ENCODE data around the gene TTF1.
A peak's percentile ranks its signal among the peaks of the same experiment; 100 is the strongest.
"Not testable (repeated sequence)": the region's sequence is repeated elsewhere in the genome, so short reads cannot be mapped to it uniquely, and the experiment has no call there.

The TTF1 gene

DNA sequence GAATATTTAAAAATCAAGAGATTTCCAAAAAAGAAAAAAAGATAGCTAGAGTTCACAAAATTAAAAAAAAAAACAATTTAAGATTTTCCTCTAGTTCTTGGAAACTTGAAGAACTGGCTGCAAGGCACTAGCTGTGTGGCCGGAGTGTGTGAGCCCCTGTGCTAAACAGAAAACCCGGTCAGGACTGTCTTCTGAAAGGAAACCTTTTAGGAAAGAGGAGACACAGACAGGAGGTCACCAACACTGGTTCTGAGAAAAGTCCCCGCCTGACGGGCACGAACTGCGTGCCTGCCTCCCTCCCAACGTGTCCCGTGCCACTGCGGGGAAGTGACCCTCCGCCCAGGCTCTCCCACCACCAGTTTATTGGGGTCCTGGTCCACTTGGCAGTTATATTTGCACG, 15.2 kb downstream of the TTF1 start:
- ChIA-PET POLR2A (ENCODE audit: low non-redundant PET) (no interaction called here), CTCF (no interaction called here)
- DNase-seq (ENCODE audit: low spot score) = no peak
- no peak overlapping the region for H3K27ac ChIP-seq
- no peak for TF ChIP-seq CTCF (conservative IDR thresholded peaks at IDR 0.05; ENCODE audit: low read depth)

- no peak for DNase-seq (ENCODE audit: low spot score)
- no peak for TF ChIP-seq CTCF (conservative IDR thresholded peaks at IDR 0.05; ENCODE audit: low read depth)
- ChIA-PET POLR2A (ENCODE audit: low non-redundant PET) (no interaction called here), CTCF (no interaction called here)
- H3K27ac ChIP-seq = no peak overlapping the region
These were observed 15.7 kb downstream of the TTF1 start for GRCh38 chr9:132390966-132391365.

DNA sequence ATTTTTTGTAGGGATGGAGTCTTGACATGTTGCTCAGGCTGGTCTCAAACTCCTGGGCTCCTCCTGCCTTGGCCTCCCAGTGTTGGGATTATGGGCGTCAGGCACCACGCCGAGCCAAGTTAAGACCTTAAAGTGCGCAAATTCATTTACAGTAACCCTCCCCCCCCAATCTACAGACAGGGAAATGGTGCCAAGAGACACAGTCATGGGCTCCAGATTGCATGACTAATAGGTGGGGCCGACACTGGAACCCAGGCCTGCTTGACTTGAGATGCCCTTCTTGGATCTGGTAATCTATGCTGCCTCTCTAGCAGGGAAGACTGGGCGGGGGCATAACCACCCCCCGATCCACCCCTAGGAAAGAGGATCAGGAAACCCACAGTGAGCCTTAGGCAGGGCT, 19.5 kb downstream of the TTF1 start:
- CTCF ChIA-PET = no interaction called here
- no peak for TF ChIP-seq CTCF (conservative IDR thresholded peaks at IDR 0.05; ENCODE audit: low read depth)
- H3K27ac ChIP-seq = peak overlapping the region; percentile 6; the same call in 1 of the 2 replicates
- DNase-seq (ENCODE audit: low spot score) = no peak
- POLR2A ChIA-PET (ENCODE audit: low non-redundant PET) = no interaction called here

DNA sequence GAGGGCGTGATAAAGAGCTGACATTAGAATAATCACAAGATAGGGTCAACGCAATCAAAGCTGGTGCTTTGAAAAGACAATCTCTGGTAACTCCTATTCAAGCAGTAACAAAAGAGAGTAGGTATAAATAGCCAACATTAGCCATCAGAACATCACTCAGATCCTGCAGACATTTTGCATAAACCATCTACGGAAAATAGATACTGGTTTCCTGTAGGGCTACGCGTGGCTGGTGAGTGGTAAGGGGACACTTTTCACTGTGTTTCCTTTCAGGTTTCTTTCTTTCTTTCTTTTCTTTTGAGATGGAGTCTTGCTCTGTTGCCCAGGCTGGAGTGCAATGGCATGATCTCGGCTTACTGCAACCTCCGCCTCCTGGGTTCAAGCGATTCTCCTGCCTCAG, 22.3 kb downstream of the TTF1 start:
- ChIA-PET POLR2A (ENCODE audit: low non-redundant PET) (no interaction called here), CTCF (interaction anchor here (0.6 kb wide), 2 partner anchors 190 to 468 kb away, joined by 4 to 5 read pairs; no protein-coding TSS in a partner anchor)
- no peak for DNase-seq (ENCODE audit: low spot score)
- TF ChIP-seq CTCF (conservative IDR thresholded peaks at IDR 0.05; ENCODE audit: low read depth) = no peak
- H3K27ac ChIP-seq = no peak overlapping the region

GRCh38 chr9:132383462-132383883, 23.2 kb downstream of the TTF1 start:
- POLR2A ChIA-PET (ENCODE audit: low non-redundant PET) = no interaction called here
- no peak overlapping the region for H3K27ac ChIP-seq
- no peak for TF ChIP-seq CTCF (conservative IDR thresholded peaks at IDR 0.05; ENCODE audit: low read depth)
- CTCF ChIA-PET = interaction anchor here (0.6 kb wide), 1 partner anchor 1226 kb away, joined by 3 read pairs; no protein-coding TSS in a partner anchor
- no peak for DNase-seq (ENCODE audit: low spot score)

- POLR2A ChIA-PET (ENCODE audit: low non-redundant PET) = no interaction called here
- CTCF ChIA-PET = interaction anchor here (0.5 to 0.6 kb wide), 2 partner anchors 39 to 193 kb away, joined by 4 to 5 read pairs; no protein-coding TSS in a partner anchor
- DNase-seq (ENCODE audit: low spot score) = no peak
- H3K27ac ChIP-seq = no peak overlapping the region
- no peak for TF ChIP-seq CTCF (conservative IDR thresholded peaks at IDR 0.05; ENCODE audit: low read depth)
These were observed 24.6 kb downstream of the TTF1 start for GRCh38 chr9:132381966-132382541.

DNA sequence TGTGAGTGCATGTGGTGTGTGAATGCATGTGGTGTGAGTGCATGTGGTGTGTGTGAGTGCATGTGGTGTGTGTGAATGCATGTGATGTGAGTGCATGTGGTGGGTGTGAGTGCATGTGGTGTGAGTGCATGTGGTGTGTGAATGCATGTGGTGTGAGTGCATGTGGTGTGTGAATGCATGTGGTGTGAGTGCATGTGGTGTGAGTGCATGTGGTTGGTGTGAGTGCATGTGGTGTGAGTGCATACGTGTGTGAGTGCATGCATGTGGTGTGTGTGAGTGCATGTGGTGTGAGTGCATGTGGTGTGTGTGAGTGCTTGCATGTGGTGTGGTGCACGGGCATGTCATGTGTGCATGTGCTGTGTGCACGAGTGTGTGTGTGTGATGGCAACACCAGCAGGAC, 28.2 kb downstream of the TTF1 start:
- DNase-seq (ENCODE audit: low spot score); H3K27ac ChIP-seq; CTCF ChIA-PET; POLR2A ChIA-PET (ENCODE audit: low non-redundant PET): not testable (repeated sequence)

GRCh38 chr9:132377769-132378168, 28.9 kb downstream of the TTF1 start:
- H3K27ac ChIP-seq; DNase-seq (ENCODE audit: low spot score); POLR2A ChIA-PET (ENCODE audit: low non-redundant PET); CTCF ChIA-PET: not testable (repeated sequence)
